ENCODE measurements around the gene USP22. TPM values are rescaled to one million over a fixed set of nuclear protein-coding genes. Genes with fewer than 3 reads are reported as not detected.
A peak's percentile ranks its signal among the peaks of the same experiment; 100 is the strongest.

The USP22 gene
- total RNA-seq, 1 donor from 2014 or later = 147 TPM

GRCh38 chr17:21049457-21049856, 6.6 kb upstream of the USP22 start:
- DNase-seq (ENCODE audit: low spot score) = no peak

- DNase-seq (ENCODE audit: low spot score) = no peak
Observed at GRCh38 chr17:21046216-21046615, 3.4 kb upstream of the USP22 start.

- no peak for DNase-seq (ENCODE audit: low spot score)
Observed at GRCh38 chr17:21044971-21045370, 2.2 kb upstream of the USP22 start.

GRCh38 chr17:21043296-21044232, 753 bp upstream of the USP22 start:
- peak; percentile 99 for DNase-seq (ENCODE audit: low spot score)

- peak; percentile 89 for DNase-seq (ENCODE audit: low spot score)
Observed at GRCh38 chr17:21041741-21042457, 912 bp downstream of the USP22 start.

- DNase-seq (ENCODE audit: low spot score) = peak; percentile 25
Observed at GRCh38 chr17:21039839-21040575, 2.8 kb downstream of the USP22 start.

- DNase-seq (ENCODE audit: low spot score) = no peak
Observed at GRCh38 chr17:21037117-21037803, 5.6 kb downstream of the USP22 start.

- no peak for DNase-seq (ENCODE audit: low spot score)
Observed at GRCh38 chr17:21036361-21036881, 6.4 kb downstream of the USP22 start.

- no peak for DNase-seq (ENCODE audit: low spot score)
Observed at GRCh38 chr17:21035406-21035805, 7.4 kb downstream of the USP22 start.

GRCh38 chr17:21034340-21035235, 8.2 kb downstream of the USP22 start:
- DNase-seq (ENCODE audit: low spot score) = no peak

GRCh38 chr17:21033350-21033749, 9.5 kb downstream of the USP22 start:
- DNase-seq (ENCODE audit: low spot score) = no peak

GRCh38 chr17:21031756-21032396, 10.9 kb downstream of the USP22 start:
- peak; percentile 32 for DNase-seq (ENCODE audit: low spot score)

GRCh38 chr17:21030375-21030774, 12.4 kb downstream of the USP22 start:
- DNase-seq (ENCODE audit: low spot score) = no peak

- no peak for DNase-seq (ENCODE audit: low spot score)
Observed at GRCh38 chr17:21029515-21029914, 13.3 kb downstream of the USP22 start.

GRCh38 chr17:21029036-21029435, 13.8 kb downstream of the USP22 start:
- no peak for DNase-seq (ENCODE audit: low spot score)

- no peak for DNase-seq (ENCODE audit: low spot score)
Observed at GRCh38 chr17:21028192-21028591, 14.6 kb downstream of the USP22 start.

GRCh38 chr17:21027031-21027430, 15.8 kb downstream of the USP22 start:
- no peak for DNase-seq (ENCODE audit: low spot score)

- DNase-seq (ENCODE audit: low spot score) = no peak
Observed at GRCh38 chr17:21025451-21025850, 17.4 kb downstream of the USP22 start.

GRCh38 chr17:21024024-21024423, 18.8 kb downstream of the USP22 start:
- no peak for DNase-seq (ENCODE audit: low spot score)
